H9 (cell line): ENCODE measurements around the gene ZNF654. TPM values are rescaled to one million over a fixed set of nuclear protein-coding genes. Genes with fewer than 3 reads are reported as not detected.

Source experiments
- DNase-seq: peaks from one replicate; pipeline ENCODE4 v3.0.0-alpha.2; 2017
- H2AFZ ChIP-seq: one replicate; pipeline ENCODE4 v1.6.1; 2013; ENCODE audit warnings: mild to moderate bottlenecking, low read length, control low read depth, moderate library complexity
- H2AK5ac ChIP-seq: 2 replicates; pipeline ENCODE4 v1.6.1; 2013; ENCODE audit warnings: low read length, control low read depth, mixed read lengths; ENCODE audit not compliant: insufficient read length
- H2BK120ac ChIP-seq: one replicate; pipeline ENCODE4 v1.6.1; 2013; ENCODE audit warnings: low read depth, mild to moderate bottlenecking, low read length, control low read depth, inconsistent platforms; ENCODE audit not compliant: poor library complexity, severe bottlenecking
- H2BK12ac ChIP-seq: 2 replicates; pipeline ENCODE4 v1.6.1; 2013; ENCODE audit warnings: low read length, control low read depth, mixed read lengths, low read depth; ENCODE audit not compliant: insufficient read length
- H2BK15ac ChIP-seq: 2 replicates; pipeline ENCODE4 v1.6.1; 2013; ENCODE audit warnings: low read depth, low read length, control low read depth
- H2BK20ac ChIP-seq: one replicate; pipeline ENCODE4 v1.6.1; 2013; ENCODE audit warnings: low read depth, mild to moderate bottlenecking, low read length, control low read depth, inconsistent platforms; ENCODE audit not compliant: poor library complexity, severe bottlenecking
- H2BK5ac ChIP-seq: 2 replicates; pipeline ENCODE4 v1.6.1; 2013; ENCODE audit warnings: low read length, control low read depth, mixed read lengths; ENCODE audit not compliant: insufficient read length
- H3K14ac ChIP-seq: 2 replicates; pipeline ENCODE4 v1.6.1; 2013; ENCODE audit warnings: low read length, control low read depth; ENCODE audit not compliant: insufficient read depth
- H3K18ac ChIP-seq: 2 replicates; pipeline ENCODE4 v1.6.1; 2013; ENCODE audit warnings: low read depth, mild to moderate bottlenecking, mixed read lengths, low read length, control low read depth; ENCODE audit not compliant: insufficient read length
- H3K23ac ChIP-seq: 2 replicates; pipeline ENCODE4 v1.6.1; 2013; ENCODE audit warnings: low read length, control low read depth, mixed read lengths, low read depth; ENCODE audit not compliant: insufficient read length
- H3K23me2 ChIP-seq: 2 replicates; pipeline ENCODE4 v1.6.1; 2013; ENCODE audit warnings: low read depth, mild to moderate bottlenecking, mixed read lengths, low read length, control low read depth; ENCODE audit not compliant: insufficient read length, poor library complexity, severe bottlenecking
- H3K27ac ChIP-seq: 2 replicates; pipeline ENCODE4 v1.5.1; 2013; ENCODE audit warnings: low read length, control low read depth, mixed read lengths, low read depth; ENCODE audit not compliant: insufficient read length
- H3K27me3 ChIP-seq: 2 replicates; pipeline ENCODE4 v1.6.1; 2013; ENCODE audit warnings: low read length, control low read depth, inconsistent platforms; ENCODE audit not compliant: insufficient read depth
- H3K4ac ChIP-seq: 2 replicates; pipeline ENCODE4 v1.6.1; 2013; ENCODE audit warnings: low read depth, mild to moderate bottlenecking, control low read depth, inconsistent platforms, low read length, moderate library complexity
- H3K4me1 ChIP-seq: 2 replicates; pipeline ENCODE4 v1.6.1; 2013; ENCODE audit warnings: low read length, control low read depth, inconsistent platforms; ENCODE audit not compliant: insufficient read depth
- H3K4me2 ChIP-seq: 2 replicates; pipeline ENCODE4 v1.6.1; 2013; ENCODE audit warnings: low read length, control low read depth, mixed read lengths; ENCODE audit not compliant: insufficient read length, insufficient read depth
- H3K56ac ChIP-seq: 2 replicates; pipeline ENCODE4 v1.6.1; 2013; ENCODE audit warnings: low read depth, mild to moderate bottlenecking, mixed read lengths, low read length, control low read depth; ENCODE audit not compliant: insufficient read length
- H3K79me1 ChIP-seq: 2 replicates; pipeline ENCODE4 v1.6.1; 2013; ENCODE audit warnings: low read depth, mild to moderate bottlenecking, moderate library complexity, low read length, control low read depth, inconsistent platforms; ENCODE audit not compliant: insufficient read depth, poor library complexity, severe bottlenecking
- H3K79me2 ChIP-seq: 2 replicates; pipeline ENCODE4 v1.6.1; 2013; ENCODE audit warnings: low read length, control low read depth, inconsistent platforms; ENCODE audit not compliant: insufficient read depth
- H3K9ac ChIP-seq: 2 replicates; pipeline ENCODE4 v1.6.1; 2013; ENCODE audit warnings: low read length, control low read depth, mixed read lengths; ENCODE audit not compliant: insufficient read length; ENCODE audit errors: extremely low read depth
- H3K9me3 ChIP-seq: one replicate; pipeline ENCODE4 v1.6.1; 2013; ENCODE audit warnings: low read depth, low read length, inconsistent platforms; ENCODE audit not compliant: control insufficient read depth
- H3T11ph ChIP-seq: one replicate; pipeline ENCODE4 v1.6.1; 2013; ENCODE audit warnings: mild to moderate bottlenecking, low read length, control low read depth, inconsistent platforms
- H4K20me1 ChIP-seq: one replicate; pipeline ENCODE4 v1.6.1; 2013; ENCODE audit not compliant: control insufficient read depth, insufficient read length, insufficient read depth
- H4K5ac ChIP-seq: 2 replicates; pipeline ENCODE4 v1.6.1; 2013; ENCODE audit warnings: low read depth, mild to moderate bottlenecking, mixed read lengths, low read length, control low read depth; ENCODE audit not compliant: insufficient read length
- H4K8ac ChIP-seq: replicated peaks from 2 replicates; pipeline ENCODE4 v1.6.1; 2013; ENCODE audit warnings: low read length, control low read depth, mixed read lengths, low read depth; ENCODE audit not compliant: insufficient read length
- H4K91ac ChIP-seq: 2 replicates; pipeline ENCODE4 v1.6.1; 2013; ENCODE audit warnings: low read depth, mild to moderate bottlenecking, moderate library complexity, mixed read lengths, low read length, control low read depth; ENCODE audit not compliant: insufficient read length
- H3K27ac Mint-ChIP-seq, 3 experiments: 2 replicates in 2 of 3; 3 replicates in 1 of 3; pipeline ENCODE4 v1.8.0; 2020 to 2021; ENCODE audit warnings: mixed read lengths in 3 of 3, mild to moderate bottlenecking in 1 of 3, moderate library complexity in 1 of 3
- H3K27me3 Mint-ChIP-seq: 2 replicates; pipeline ENCODE4 v1.8.0; 2021; ENCODE audit warnings: low read depth, mild to moderate bottlenecking, moderate library complexity, mixed read lengths
- H3K36me3 Mint-ChIP-seq, 3 experiments: 2 replicates in 2 of 3; 3 replicates in 1 of 3; pipeline ENCODE4 v1.8.0; 2020 to 2021; ENCODE audit warnings: low read depth in 3 of 3, mixed read lengths in 3 of 3; ENCODE audit not compliant: insufficient read depth in 1 of 3
- H3K4me1 Mint-ChIP-seq, 2 experiments: 2 replicates each; pipeline ENCODE4 v1.8.0; 2020; ENCODE audit warnings: mixed read lengths in 2 of 2
- H3K4me3 Mint-ChIP-seq, 2 experiments: 2 replicates in 1 of 2; 3 replicates in 1 of 2; pipeline ENCODE4 v1.8.0; 2020 to 2021; ENCODE audit warnings: mild to moderate bottlenecking in 2 of 2, mixed read lengths in 2 of 2, moderate library complexity in 1 of 2
- H3K9me3 Mint-ChIP-seq, 2 experiments: 2 replicates in 1 of 2; 3 replicates in 1 of 2; pipeline ENCODE4 v1.8.0; 2020; ENCODE audit warnings: mild to moderate bottlenecking in 2 of 2, mixed read lengths in 2 of 2, moderate library complexity in 1 of 2
- WGBS: extraction: QIAGEN DNeasy Blood & Tissue Kit; methylation state at CpG from one replicate; pipeline ENCODE4 v1.1.7; 2013; ENCODE audit warnings: missing lambda C conversion rate, low lambda C conversion rate, mixed read lengths; ENCODE audit not compliant: insufficient read length; ENCODE audit errors: extremely low coverage; 5-methylcytosine and 5-hydroxymethylcytosine counted together
- total RNA-seq: library from RNA; stranded (reverse); gene quantifications from 2 replicates; pipeline ENCODE4 v1.2.1, GENCODE V29; 2021
- TF ChIP-seq, protein P1 (sequence below): fragments of 200-600 bp; sonication (generic); conservative IDR thresholded peaks from 3 replicates; pipeline ENCODE4 v1.8.0; 2021; ENCODE audit warnings: antibody characterized with exemption, mild to moderate bottlenecking

ZNF654 gene
- total RNA-seq, 1 experiment from 2014 or later: 8.7 TPM

DNA sequence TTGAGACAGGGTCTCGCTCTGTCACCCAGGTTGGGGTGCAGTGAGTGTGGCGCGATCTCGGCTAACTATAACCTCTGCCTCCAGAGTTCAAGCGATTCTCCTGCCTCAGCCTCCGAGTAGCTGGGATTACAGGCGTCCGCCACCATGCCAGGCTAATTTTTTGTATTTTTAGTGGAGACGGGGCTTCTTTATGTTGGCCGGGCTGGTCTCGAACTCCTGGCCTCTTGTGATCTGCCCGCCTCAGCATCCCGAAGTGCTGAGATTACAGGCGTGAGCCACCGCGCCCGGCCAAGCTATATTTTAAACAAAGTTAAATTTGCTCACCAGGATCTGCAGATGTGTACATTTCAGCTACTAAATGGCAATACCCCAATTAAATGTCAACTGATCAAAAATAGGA is 89.6 kb downstream of the ZNF654 start:
- H2BK20ac ChIP-seq: no peak overlapping the region
- H3K9me3 ChIP-seq: no peaks in the 10 kb centered on the region
- H3K4ac ChIP-seq: no peak overlapping the region
- H2AK5ac ChIP-seq: no peak overlapping the region
- TF ChIP-seq, protein P1, sequence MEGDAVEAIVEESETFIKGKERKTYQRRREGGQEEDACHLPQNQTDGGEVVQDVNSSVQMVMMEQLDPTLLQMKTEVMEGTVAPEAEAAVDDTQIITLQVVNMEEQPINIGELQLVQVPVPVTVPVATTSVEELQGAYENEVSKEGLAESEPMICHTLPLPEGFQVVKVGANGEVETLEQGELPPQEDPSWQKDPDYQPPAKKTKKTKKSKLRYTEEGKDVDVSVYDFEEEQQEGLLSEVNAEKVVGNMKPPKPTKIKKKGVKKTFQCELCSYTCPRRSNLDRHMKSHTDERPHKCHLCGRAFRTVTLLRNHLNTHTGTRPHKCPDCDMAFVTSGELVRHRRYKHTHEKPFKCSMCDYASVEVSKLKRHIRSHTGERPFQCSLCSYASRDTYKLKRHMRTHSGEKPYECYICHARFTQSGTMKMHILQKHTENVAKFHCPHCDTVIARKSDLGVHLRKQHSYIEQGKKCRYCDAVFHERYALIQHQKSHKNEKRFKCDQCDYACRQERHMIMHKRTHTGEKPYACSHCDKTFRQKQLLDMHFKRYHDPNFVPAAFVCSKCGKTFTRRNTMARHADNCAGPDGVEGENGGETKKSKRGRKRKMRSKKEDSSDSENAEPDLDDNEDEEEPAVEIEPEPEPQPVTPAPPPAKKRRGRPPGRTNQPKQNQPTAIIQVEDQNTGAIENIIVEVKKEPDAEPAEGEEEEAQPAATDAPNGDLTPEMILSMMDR: no peak
- H3K4me1 Mint-ChIP-seq: peaks cover 18 to 23% of the 10 kb centered on the region in 2 experiments
- no peaks in the 10 kb centered on the region; the same call in 1 of the 2 replicates for H3K27me3 Mint-ChIP-seq
- H3K79me1 ChIP-seq: no peaks in the 10 kb centered on the region
- peak overlapping the region; percentile 95 to 96 for H3K4me3 Mint-ChIP-seq
- H3K27me3 ChIP-seq: no peaks in the 10 kb centered on the region
- H4K20me1 ChIP-seq: no peaks in the 10 kb centered on the region
- H3K18ac ChIP-seq: no peak overlapping the region
- H3K56ac ChIP-seq: no peak overlapping the region
- H4K8ac ChIP-seq: no peak overlapping the region
- no peak overlapping the region for H3K27ac ChIP-seq
- no peak overlapping the region for H2BK12ac ChIP-seq
- no peaks in the 10 kb centered on the region for H3K23me2 ChIP-seq
- H4K5ac ChIP-seq: no peak overlapping the region
- no peak overlapping the region for H2BK15ac ChIP-seq
- DNase-seq: no peak
- no peaks in the 10 kb centered on the region; a peak in 1 of 5 replicates for H3K9me3 Mint-ChIP-seq
- no peak overlapping the region for H3K23ac ChIP-seq
- WGBS: no CpG with 5 or more reads among the region's 17 CpGs
- H2AFZ ChIP-seq: no peak overlapping the region
- peak overlapping the region; percentile 94 for H3K9ac ChIP-seq
- H2BK5ac ChIP-seq: no peak overlapping the region
- no peak overlapping the region for H4K91ac ChIP-seq
- H3K36me3 Mint-ChIP-seq: peaks cover 4 to 14% (median 10%) of the 10 kb centered on the region in 3 experiments; a peak in 6 of 7 replicates
- peak overlapping the region; percentile 70 for H3K4me2 ChIP-seq
- no peaks in the 10 kb centered on the region for H3K4me1 ChIP-seq
- H3K27ac Mint-ChIP-seq: peak overlapping the region; percentile 98 to 99 (median 99); a peak in 5 of 7 replicates
- peaks cover 17% of the 10 kb centered on the region; the same call in 1 of the 2 replicates for H3K79me2 ChIP-seq
- H3K14ac ChIP-seq: no peak overlapping the region
- H3T11ph ChIP-seq: no peak overlapping the region
- H2BK120ac ChIP-seq: no peak overlapping the region
